ENCODE measurements around the gene PAK1. TPM values are rescaled to one million over a fixed set of nuclear protein-coding genes. Genes with fewer than 3 reads are reported as not detected.

PAK1 gene
- total RNA-seq, 3 donors from 2014 or later (not counting 1 experiment from before 2014, with no cell fraction given): 18.8 to 27.3 (median 20.4) TPM

GRCh38 chr11:77412814-77413213, 61.1 kb downstream of the PAK1 start:
- DNase-seq (no peak), ATAC-seq (no peak)
- Histone ChIP-seq H3K4me1 (ENCODE audit: control insufficient read depth, insufficient read depth, low read length) (peaks cover 17% of the 10 kb centered on the region), H3K27me3 (ENCODE audit: control insufficient read depth, insufficient read depth, low read length) (no peaks in the 10 kb centered on the region), H3K4me3 (ENCODE audit: low read length) (no peak overlapping the region), H3K9me3 (ENCODE audit: control insufficient read depth, insufficient read depth, low read length) (no peaks in the 10 kb centered on the region), H3K36me3 (ENCODE audit: control insufficient read depth, insufficient read depth, low read length) (no peaks in the 10 kb centered on the region), H3K27ac (ENCODE audit: low read length) (no peak overlapping the region)
- intact Hi-C loops (cut with micrococcal nuclease): no loop called here
- Mint-ChIP-seq H3K9me3 (no peaks in the 10 kb centered on the region), H3K27me3 (ENCODE audit: low read depth in 2 of 2) (no peaks in the 10 kb centered on the region), H3K4me3 (peak overlapping the region; percentile 77), H3K4me1 (peaks cover 28 to 38% of the 10 kb centered on the region in 2 donors), H3K36me3 (no peaks in the 10 kb centered on the region), H3K27ac (peak overlapping the region in 1 of 2 donors; percentile 93)
- no peak for TF ChIP-seq CTCF (IDR thresholded peaks at IDR 0.05)
- WGBS (ENCODE audit: insufficient coverage): 98% methylated on average over 4 of the region's 5 CpGs

GRCh38 chr11:77411717-77412441, 62.0 kb downstream of the PAK1 start:
- Mint-ChIP-seq H3K4me3 (peak overlapping the region; percentile 93), H3K9me3 (no peaks in the 10 kb centered on the region), H3K27ac (peak overlapping the region; percentile 77 to 93), H3K36me3 (no peaks in the 10 kb centered on the region), H3K27me3 (ENCODE audit: low read depth in 2 of 2) (no peaks in the 10 kb centered on the region), H3K4me1 (peaks cover 28 to 38% of the 10 kb centered on the region in 2 donors)
- Histone ChIP-seq H3K27ac (ENCODE audit: low read length) (peak overlapping the region; percentile 59), H3K4me1 (ENCODE audit: control insufficient read depth, insufficient read depth, low read length) (peaks cover 17% of the 10 kb centered on the region), H3K4me3 (ENCODE audit: low read length) (peak overlapping the region; percentile 77), H3K27me3 (ENCODE audit: control insufficient read depth, insufficient read depth, low read length) (no peaks in the 10 kb centered on the region), H3K36me3 (ENCODE audit: control insufficient read depth, insufficient read depth, low read length) (no peaks in the 10 kb centered on the region), H3K9me3 (ENCODE audit: control insufficient read depth, insufficient read depth, low read length) (no peaks in the 10 kb centered on the region)
- intact Hi-C loops (cut with micrococcal nuclease): no loop called here
- DNase-seq (peak; percentile 65 to 87), ATAC-seq (peak; percentile 94 to 97 (median 96))
- 1% methylated on average over 32 of the region's 33 CpGs for WGBS (ENCODE audit: insufficient coverage)
- no peak for TF ChIP-seq CTCF (IDR thresholded peaks at IDR 0.05)

- H3K36me3 ChIP-seq (ENCODE audit: control insufficient read depth, insufficient read depth, low read length): no peaks in the 10 kb centered on the region
- ATAC-seq (peak; percentile 44 to 68 (median 54)), DNase-seq (peak; percentile 17 to 52)
- 2% methylated on average over 6 of the region's 6 CpGs for WGBS (ENCODE audit: insufficient coverage)
- Mint-ChIP-seq H3K4me1 (peaks cover 28 to 38% of the 10 kb centered on the region in 2 donors), H3K27ac (peak overlapping the region; percentile 77 to 93), H3K9me3 (no peaks in the 10 kb centered on the region), H3K27me3 (ENCODE audit: low read depth in 2 of 2) (no peaks in the 10 kb centered on the region), H3K4me3 (peak overlapping the region; percentile 93), H3K36me3 (no peaks in the 10 kb centered on the region)
- peak overlapping the region; percentile 59 for H3K27ac ChIP-seq (ENCODE audit: low read length)
- peak overlapping the region; percentile 77 for H3K4me3 ChIP-seq (ENCODE audit: low read length)
- no peaks in the 10 kb centered on the region for H3K27me3 ChIP-seq (ENCODE audit: control insufficient read depth, insufficient read depth, low read length)
- TF ChIP-seq CTCF (IDR thresholded peaks at IDR 0.05): no peak
- H3K9me3 ChIP-seq (ENCODE audit: control insufficient read depth, insufficient read depth, low read length): no peaks in the 10 kb centered on the region
- peaks cover 17% of the 10 kb centered on the region for H3K4me1 ChIP-seq (ENCODE audit: control insufficient read depth, insufficient read depth, low read length)
- intact Hi-C loops (cut with micrococcal nuclease): no loop called here
These were observed 62.7 kb downstream of the PAK1 start for GRCh38 chr11:77411137-77411707.

All from natural killer cell (primary cell).